Motor neuron (in vitro differentiated cells): ENCODE data around the gene MAP1B. TPM values are rescaled to one million over a fixed set of nuclear protein-coding genes. Genes with fewer than 3 reads are reported as not detected.

ENCODE experiments used
- ATAC-seq, 8 experiments: fragments of 200-7000 bp; cut with Tn5 transposase; replicated peaks in 6 of 8; 2 replicates each; pipeline ENCODE4 v1.8.0; 2021; ENCODE audit warnings: mild to moderate bottlenecking in 8 of 8, moderate library complexity in 8 of 8
- H3K27ac ChIP-seq, 2 donors: fragments of 250-450 bp; sonication (Bioruptor Pico); 2 replicates each; pipeline ENCODE4 v1.9.0; 2021; ENCODE audit warnings: antibody characterized with exemption in 2 of 2, mild to moderate bottlenecking in 2 of 2, moderate library complexity in 1 of 2
- H3K4me1 ChIP-seq, 2 donors: fragments of 250-450 bp; sonication (Bioruptor Pico); replicated peaks in 1 of 2; 2 replicates each; pipeline ENCODE4 v1.6.1; 2021; ENCODE audit warnings: antibody characterized with exemption in 2 of 2, mild to moderate bottlenecking in 2 of 2, moderate library complexity in 1 of 2
- H3K4me3 ChIP-seq, 5 donors: fragments of 250-450 bp; sonication (Bioruptor Pico); 2 replicates each; pipeline ENCODE4 v1.9.0; 2021; ENCODE audit warnings: antibody characterized with exemption in 5 of 5, mild to moderate bottlenecking in 5 of 5, moderate library complexity in 4 of 5
- WGBS, 10 experiments: fragments of 450-650 bp; shearing (Covaris generic); methylation state at CpG; one replicate each; pipeline ENCODE4 v1.0.0; 2022; 5-methylcytosine and 5-hydroxymethylcytosine counted together
- in situ Hi-C, 9 experiments: fragments of 400-800 bp; cut with MboI; loops; one replicate each; pipeline ENCODE4 v1.15.0; 2021; ENCODE audit warnings: low sequenced_read_pairs in 9 of 9, low pct_unique_long_range_greater_than_20kb in 2 of 9; ENCODE audit not compliant: unreplicated experiment in 9 of 9
- total RNA-seq, 8 experiments: library from RNA; unstranded; fragments of 300-600 nt; gene quantifications; 2 replicates each; pipeline versions ENCODE4 v1.2.3 to v1.2.4, GENCODE V29; 2022

The MAP1B gene
- total RNA-seq, 8 experiments from 2014 or later: 36.3 to 576 (median 371) TPM

DNA sequence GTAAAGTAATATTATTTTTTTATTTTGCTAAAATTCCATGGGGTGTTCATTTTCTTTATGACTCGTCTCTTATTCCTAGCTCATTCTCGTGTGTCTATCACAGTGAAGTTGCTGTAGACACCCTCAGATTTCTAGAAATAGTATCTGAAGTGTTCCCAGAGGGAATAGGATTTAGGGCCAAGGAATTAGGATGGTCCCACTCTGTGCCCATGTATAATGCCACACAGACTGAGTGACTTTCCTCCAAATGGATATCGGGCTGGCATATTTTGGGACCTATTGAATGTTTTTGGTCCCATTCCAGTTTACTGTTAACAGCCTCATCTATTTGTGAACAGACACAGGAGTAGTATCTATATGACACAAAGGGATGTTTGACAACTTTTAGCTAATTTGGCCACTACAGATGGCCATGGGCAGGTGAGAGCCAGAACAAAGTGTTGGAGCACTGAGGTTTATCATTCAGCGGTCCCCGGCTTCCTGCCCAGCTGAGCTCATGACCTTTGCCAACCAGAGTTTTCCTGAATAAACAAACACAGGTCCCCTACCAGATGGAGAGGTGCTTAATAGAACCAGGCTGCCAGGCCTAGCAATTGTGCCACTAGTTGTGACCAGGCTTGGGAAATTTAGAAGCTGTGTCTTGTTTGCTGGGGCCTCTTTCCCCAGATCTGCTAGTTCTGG, 46.9 kb downstream of the MAP1B start:
- ATAC-seq: no peak
- Histone ChIP-seq H3K4me3 (no peak overlapping the region), H3K4me1 (peaks cover 67% of the 10 kb centered on the region in 2 donors), H3K27ac (no peak overlapping the region)
- 33 to 100% (median 93%) methylated on average over 2 to 5 of the region's 5 CpGs for WGBS, 10 experiments
- in situ Hi-C loops: no loop called here

DNA sequence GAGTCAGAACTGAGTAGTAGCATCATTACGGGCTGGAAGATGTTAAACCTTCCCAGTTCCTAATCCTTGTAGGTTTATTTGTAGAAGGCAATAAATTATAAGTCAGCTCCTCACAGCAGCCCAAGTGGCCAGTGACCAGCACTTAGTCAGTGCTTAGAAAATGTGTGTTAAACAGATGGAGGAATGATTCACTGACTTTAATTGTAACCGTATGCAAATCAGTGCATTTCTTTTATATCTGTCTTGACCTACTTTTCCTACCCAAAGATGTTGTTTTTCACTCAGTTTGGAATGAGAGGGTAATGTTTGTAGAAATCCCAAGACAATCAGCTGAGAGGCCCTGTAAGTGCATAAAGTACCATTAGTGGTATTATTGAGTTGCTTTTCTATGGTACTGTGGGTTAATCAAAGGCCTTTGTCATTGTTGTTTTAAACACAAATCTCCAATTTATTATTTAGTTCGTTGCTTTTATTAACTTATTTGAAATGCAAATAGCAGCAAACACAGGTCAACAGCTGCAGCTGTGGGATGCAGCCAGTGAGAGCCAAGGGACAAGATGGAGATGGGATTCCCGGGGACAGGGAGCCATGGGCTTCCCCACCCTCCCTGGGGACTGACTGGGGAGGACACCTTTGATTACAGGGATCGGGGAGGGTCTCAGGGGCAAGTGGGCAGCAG, 49.8 kb downstream of the MAP1B start:
- ATAC-seq: peak; percentile 51 to 94 (median 76)
- 0 to 64% (median 36%) methylated on average over 1 to 5 of the region's 5 CpGs; no CpG with 5 or more reads in 1 of the 10 experiments for WGBS, 10 experiments
- peaks cover 52 to 56% of the 10 kb centered on the region in 2 donors for H3K4me1 ChIP-seq
- no peak overlapping the region for H3K4me3 ChIP-seq
- in situ Hi-C loops: no loop called here
- no peak overlapping the region for H3K27ac ChIP-seq

DNA sequence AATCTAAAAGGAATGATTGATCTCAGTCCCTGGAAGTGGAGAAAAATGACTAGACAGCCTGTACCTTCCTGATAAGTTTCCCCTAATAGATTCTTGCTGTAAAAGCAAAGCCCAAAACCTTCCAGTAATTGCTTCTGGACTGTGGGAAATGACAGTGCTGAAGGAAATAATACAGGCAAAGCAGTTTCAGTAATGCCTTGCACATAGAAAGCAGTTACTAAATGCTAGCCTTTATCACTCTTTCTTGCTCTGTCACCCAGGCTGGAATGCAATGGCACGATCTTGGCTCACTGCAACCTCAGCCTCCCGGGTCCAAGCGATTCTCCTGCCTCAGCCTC, 50.3 kb downstream of the MAP1B start:
- Histone ChIP-seq H3K4me1 (peaks cover 47 to 55% of the 10 kb centered on the region in 2 donors), H3K4me3 (no peak overlapping the region), H3K27ac (no peak overlapping the region)
- in situ Hi-C loops: no loop called here
- WGBS, 10 experiments: 30 to 100% (median 92%) methylated on average over 1 to 3 of the region's 3 CpGs; no CpG with 5 or more reads in 4 of the 10 experiments
- ATAC-seq: peak in 3 of 8 experiments; percentile 4 to 39 (median 4)

DNA sequence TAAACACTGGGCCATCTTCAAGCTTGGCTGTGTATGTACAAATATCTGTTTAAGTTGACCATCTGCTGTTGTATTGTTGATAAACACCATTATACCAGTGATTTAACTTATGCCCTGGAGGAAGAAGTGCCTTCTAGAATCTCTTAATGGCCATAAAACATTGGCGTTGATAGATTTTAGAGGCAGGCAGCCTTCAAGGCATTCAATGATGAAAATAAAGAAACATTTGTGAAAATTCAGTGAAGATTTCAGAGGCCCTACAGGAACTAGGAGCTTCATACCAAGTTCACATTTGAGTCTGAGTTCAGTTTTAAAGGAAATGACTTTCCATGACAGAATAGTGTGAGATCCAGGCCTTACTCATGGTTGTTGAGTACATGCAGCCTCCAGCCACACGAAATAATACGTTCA, 52.2 kb downstream of the MAP1B start:
- Histone ChIP-seq H3K27ac (no peak overlapping the region), H3K4me1 (peaks cover 39 to 41% of the 10 kb centered on the region in 2 donors), H3K4me3 (no peak overlapping the region)
- 31 to 100% (median 80%) methylated on average over 1 to 3 of the region's 3 CpGs; no CpG with 5 or more reads in 3 of the 10 experiments for WGBS, 10 experiments
- in situ Hi-C loops: no loop called here
- peak in 1 of 8 experiments; percentile 52 for ATAC-seq

DNA sequence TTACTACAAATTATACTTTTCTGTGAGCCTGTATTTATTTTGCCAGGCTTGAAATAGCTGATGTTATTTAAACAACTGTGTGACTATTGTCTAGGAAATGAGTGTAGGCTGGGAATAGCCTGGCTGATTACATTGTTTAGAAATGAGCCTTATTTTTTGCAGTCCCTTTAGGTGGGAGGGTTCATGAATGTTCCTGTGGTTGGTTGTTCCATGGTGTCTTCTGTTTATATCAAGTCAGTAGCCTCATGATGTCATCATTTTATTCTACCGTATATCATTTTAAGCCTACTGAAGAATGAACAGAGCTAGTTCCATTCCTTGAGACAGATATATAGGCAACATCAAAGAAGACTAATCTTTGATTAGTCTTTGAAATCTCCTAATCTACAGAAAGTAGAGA, 53.1 kb downstream of the MAP1B start:
- in situ Hi-C loops: no loop called here
- Histone ChIP-seq H3K4me1 (peaks cover 42 to 45% of the 10 kb centered on the region in 2 donors), H3K27ac (no peak overlapping the region), H3K4me3 (no peak overlapping the region)
- ATAC-seq: peak in 5 of 8 experiments; percentile 37 to 63 (median 57)
- 25 to 100% (median 90%) methylated on average over 1 of the region's 1 CpG; no CpG with 5 or more reads in 4 of the 10 experiments for WGBS, 10 experiments

DNA sequence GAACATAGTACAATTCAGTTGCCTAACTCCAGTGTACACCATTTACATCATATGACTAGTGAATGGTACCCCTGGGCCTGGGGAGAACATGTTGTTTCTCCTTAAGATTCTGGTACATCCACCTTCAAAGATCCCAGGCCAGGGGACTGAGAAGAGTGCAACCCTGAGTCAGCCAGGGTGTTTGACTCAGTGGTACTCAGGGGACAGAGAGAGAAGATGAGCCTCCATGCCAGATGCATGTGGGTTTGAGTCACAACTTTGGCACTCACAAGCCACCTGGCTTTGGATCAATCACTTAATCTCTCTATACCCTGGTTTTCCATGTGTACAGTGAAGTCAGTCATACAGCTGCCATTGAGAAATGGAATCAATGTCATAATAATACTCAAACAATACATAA, 53.7 kb downstream of the MAP1B start:
- no peak for ATAC-seq
- H3K4me1 ChIP-seq: peaks cover 46 to 51% of the 10 kb centered on the region in 2 donors
- no peak overlapping the region for H3K27ac ChIP-seq
- no peak overlapping the region for H3K4me3 ChIP-seq
- in situ Hi-C loops: no loop called here

DNA sequence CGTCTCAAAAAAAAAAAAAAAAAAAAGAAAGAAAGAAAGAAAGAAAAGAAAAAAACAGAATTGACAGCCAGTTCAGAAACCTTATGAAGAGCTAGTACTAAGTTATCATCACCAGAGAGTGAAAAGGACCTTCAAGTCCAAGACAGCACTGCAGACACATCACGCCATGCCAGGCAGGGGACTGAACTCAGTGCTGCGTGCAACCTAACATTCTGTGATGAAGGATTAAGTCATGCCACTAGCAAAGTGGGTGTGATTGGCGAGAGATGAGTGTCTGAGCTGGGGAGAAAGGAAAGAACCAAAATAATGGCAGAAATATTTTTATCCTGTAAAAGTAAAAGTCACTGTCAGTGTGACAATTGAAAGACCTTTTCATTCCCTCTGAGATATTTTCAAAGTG, 54.7 kb downstream of the MAP1B start:
- in situ Hi-C loops: no loop called here
- no peak for ATAC-seq
- Histone ChIP-seq H3K4me1 (peaks cover 46 to 57% of the 10 kb centered on the region in 2 donors), H3K4me3 (no peak overlapping the region), H3K27ac (no peak overlapping the region)
- WGBS, 10 experiments: 42 to 100% (median 93%) methylated on average over 1 to 4 of the region's 4 CpGs; no CpG with 5 or more reads in 1 of the 10 experiments

DNA sequence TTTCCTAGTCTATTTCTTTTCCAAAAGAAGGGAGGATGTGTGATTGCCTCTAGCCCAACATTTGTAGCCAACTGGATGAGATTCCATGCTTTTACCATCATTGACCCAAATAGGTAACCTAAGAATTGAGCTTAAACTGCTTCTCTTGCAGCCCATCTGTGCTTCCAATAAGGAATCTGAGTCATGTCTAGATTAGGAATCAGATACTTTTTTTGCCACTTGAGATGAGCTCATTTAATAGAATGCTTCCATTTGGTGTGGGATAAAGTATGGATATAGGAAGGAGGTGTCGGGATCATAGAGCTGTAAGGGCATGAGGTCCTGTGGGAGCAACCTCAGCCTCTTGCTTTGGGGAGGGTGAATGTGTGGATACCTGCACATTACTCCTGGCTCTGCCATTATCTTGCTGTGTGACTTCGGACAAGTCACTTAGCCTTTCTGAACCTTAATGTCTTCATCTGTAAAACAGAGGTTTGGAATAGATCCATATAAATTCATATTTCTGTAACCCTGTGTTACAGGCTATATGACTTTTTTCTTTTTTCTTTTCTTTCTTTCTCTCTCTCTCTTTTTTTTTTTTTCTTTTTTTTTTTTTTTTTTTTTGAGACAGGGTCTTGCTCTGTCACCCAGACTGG, 56.2 kb downstream of the MAP1B start:
- Histone ChIP-seq H3K4me3 (no peak overlapping the region), H3K27ac (no peak overlapping the region), H3K4me1 (peaks cover 49 to 59% of the 10 kb centered on the region in 2 donors)
- ATAC-seq: no peak
- 50 to 100% (median 94%) methylated on average over 1 to 2 of the region's 2 CpGs; no CpG with 5 or more reads in 1 of the 10 experiments for WGBS, 10 experiments
- in situ Hi-C loops: no loop called here

DNA sequence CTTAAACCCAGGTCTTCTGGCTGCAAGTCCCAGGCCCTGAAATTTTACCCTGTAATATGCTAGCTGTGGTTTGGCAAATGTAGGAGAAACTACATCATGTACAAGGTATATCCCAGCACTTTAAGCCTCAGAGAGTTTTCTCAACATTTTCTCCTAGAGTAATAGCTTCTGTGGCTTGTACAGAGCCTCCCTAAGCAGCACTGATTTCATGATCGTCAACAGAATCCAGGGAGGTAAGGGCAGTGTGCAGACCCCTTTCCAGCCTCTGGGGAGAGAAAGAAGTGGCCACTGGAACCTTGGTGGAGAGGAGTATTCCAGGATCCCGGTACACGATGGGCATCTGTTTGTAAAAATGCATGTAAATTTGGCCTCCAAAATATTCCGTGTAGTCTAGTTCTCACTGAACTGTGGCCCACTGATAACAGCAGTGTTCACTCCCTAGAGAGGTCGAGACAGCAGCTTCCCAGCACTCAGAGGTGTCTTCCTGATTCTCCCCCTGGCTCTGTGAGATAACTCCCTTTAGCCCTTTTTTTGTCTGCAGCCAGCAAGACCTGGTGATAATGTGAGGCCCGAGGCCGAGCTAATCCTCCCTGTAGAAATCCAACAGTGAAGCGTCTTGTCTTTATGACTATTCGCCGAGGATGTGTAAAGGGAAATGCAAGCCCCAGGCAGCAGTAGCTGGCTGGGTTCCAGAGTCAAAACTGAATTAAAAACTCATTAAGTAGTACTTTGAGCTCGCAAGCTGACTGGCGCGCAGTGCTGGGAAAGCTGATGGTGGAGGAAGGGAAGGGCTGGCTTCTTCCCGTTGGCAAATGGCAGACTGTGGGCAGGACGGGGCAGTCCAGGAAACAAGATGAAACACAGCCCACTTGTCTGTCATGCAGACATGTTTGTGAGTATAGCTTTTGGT, 59.0 kb downstream of the MAP1B start:
- 0 to 53% (median 19%) methylated on average over 1 to 13 of the region's 15 CpGs for WGBS, 10 experiments
- Histone ChIP-seq H3K4me1 (peaks cover 47 to 63% of the 10 kb centered on the region in 2 donors), H3K4me3 (no peak overlapping the region), H3K27ac (peak overlapping the region in 1 of 2 donors; percentile 35)
- in situ Hi-C loops: no loop called here
- ATAC-seq: peak; percentile 88 to 91 (median 90)

DNA sequence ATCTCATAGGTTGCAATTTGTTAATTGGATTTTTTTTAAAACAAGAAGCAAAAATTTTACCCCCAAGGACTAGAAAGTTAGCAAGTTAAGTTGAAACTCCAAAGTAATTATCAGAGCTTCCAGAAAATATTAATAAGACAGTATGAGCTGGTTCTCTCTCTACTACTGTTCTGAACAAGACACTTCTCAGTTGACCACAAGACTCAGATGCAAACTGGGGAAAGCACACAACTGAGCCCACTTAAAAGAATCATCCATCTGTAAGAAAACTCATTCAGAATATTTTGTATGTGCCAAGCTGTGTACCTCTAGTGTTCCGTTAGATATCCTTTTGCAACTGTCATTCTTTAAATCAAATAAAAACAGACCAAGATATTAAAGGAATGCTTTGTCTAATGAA, 60.0 kb downstream of the MAP1B start:
- WGBS, 10 experiments: 30 to 100% (median 75%) methylated on average over 1 of the region's 1 CpG; no CpG with 5 or more reads in 1 of the 10 experiments
- Histone ChIP-seq H3K4me3 (no peak overlapping the region), H3K27ac (no peak overlapping the region), H3K4me1 (peaks cover 56 to 72% of the 10 kb centered on the region in 2 donors)
- ATAC-seq: no peak
- in situ Hi-C loops: no loop called here

DNA sequence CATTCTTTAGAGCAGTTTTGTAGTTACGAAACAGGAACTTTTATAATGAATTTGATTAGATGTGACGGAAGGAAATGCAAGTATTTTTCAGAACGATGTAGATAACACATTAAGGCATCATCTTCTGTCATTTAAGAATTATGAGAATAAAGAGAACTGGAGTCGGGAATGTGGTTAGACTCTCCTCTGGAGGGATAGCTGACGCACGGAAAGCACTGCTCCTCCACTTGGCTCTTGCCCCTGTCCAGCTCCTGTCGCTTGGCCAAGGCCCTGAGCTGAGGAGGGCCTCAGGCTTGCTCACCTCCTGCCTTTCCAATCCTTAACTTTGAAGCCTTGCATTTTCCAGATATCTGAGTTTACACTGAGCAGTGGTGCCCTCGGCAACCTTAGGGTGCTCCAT, 60.5 kb downstream of the MAP1B start:
- 40 to 100% (median 90%) methylated on average over 2 to 8 of the region's 8 CpGs; no CpG with 5 or more reads in 1 of the 10 experiments for WGBS, 10 experiments
- Histone ChIP-seq H3K4me3 (no peak overlapping the region), H3K27ac (no peak overlapping the region), H3K4me1 (peaks cover 57 to 77% of the 10 kb centered on the region in 2 donors)
- in situ Hi-C loops: no loop called here
- ATAC-seq: no peak

DNA sequence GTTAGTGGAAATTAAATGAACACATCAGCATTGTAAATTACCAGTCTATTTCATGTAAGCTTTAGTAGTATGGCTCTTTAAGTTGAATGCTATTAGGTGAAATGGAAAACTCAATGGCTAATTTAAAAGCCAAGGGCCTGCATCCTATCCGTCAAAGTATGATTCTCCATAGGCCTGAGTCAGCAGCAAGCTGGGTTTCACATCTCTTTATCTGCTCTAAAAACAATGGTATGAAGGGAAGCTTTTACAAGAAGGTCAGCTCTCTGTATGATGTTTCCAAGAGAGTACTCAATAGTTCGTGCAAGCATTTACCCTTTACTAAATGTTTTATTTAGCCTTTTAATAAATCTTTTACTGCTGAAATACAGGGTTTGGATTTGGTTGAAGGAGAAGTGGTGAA, 62.8 kb downstream of the MAP1B start:
- Histone ChIP-seq H3K4me3 (no peak overlapping the region), H3K4me1 (peaks cover 53 to 89% of the 10 kb centered on the region in 2 donors), H3K27ac (no peak overlapping the region)
- no peak for ATAC-seq
- 39 to 89% (median 78%) methylated on average over 1 to 2 of the region's 2 CpGs; no CpG with 5 or more reads in 2 of the 10 experiments for whole genome bisulfite sequencing, 10 experiments
- in situ Hi-C loops: no loop called here
